ENCODE data around the gene SPDL1. TPM values are rescaled to one million over a fixed set of nuclear protein-coding genes. Genes with fewer than 3 reads are reported as not detected.

The SPDL1 gene
- total RNA-seq, 1 donor from 2014 or later: 4.3 TPM

DNA sequence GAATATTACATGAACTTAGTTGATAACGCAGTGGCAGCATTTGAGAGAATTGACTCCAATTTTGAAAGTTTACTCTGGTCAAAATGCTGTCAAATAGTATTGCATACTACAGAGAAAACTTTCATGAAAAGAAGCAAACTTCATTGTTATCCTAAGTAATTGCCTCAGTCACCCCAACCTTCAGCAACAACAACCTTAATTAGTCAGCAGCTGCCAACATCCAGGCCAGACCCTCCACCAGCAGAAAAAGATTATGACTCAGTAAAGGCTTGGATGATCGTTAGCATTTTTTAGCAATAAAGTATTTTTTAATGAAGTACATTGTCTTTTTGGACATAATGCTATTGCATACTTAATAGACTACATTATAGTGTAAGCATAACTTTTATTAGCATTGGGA, 40.8 kb upstream of the SPDL1 start:
- Histone ChIP-seq H3K27me3 (ENCODE audit: low read depth) (peaks cover 30% of the 10 kb centered on the region), H3K27ac (replicated peaks) (no peak overlapping the region), H3K4me3 (no peak overlapping the region), H3K36me3 (no peaks in the 10 kb centered on the region), H3K9me3 (replicated peaks) (peaks cover 15% of the 10 kb centered on the region), H3K4me1 (peaks cover 5% of the 10 kb centered on the region)
- TF ChIP-seq, protein P1, sequence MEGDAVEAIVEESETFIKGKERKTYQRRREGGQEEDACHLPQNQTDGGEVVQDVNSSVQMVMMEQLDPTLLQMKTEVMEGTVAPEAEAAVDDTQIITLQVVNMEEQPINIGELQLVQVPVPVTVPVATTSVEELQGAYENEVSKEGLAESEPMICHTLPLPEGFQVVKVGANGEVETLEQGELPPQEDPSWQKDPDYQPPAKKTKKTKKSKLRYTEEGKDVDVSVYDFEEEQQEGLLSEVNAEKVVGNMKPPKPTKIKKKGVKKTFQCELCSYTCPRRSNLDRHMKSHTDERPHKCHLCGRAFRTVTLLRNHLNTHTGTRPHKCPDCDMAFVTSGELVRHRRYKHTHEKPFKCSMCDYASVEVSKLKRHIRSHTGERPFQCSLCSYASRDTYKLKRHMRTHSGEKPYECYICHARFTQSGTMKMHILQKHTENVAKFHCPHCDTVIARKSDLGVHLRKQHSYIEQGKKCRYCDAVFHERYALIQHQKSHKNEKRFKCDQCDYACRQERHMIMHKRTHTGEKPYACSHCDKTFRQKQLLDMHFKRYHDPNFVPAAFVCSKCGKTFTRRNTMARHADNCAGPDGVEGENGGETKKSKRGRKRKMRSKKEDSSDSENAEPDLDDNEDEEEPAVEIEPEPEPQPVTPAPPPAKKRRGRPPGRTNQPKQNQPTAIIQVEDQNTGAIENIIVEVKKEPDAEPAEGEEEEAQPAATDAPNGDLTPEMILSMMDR (IDR thresholded peaks at IDR 0.05; ENCODE audit: borderline replicate concordance): no peak
- intact Hi-C loops (cut with micrococcal nuclease): no loop called here
- no peak for DNase-seq

DNA sequence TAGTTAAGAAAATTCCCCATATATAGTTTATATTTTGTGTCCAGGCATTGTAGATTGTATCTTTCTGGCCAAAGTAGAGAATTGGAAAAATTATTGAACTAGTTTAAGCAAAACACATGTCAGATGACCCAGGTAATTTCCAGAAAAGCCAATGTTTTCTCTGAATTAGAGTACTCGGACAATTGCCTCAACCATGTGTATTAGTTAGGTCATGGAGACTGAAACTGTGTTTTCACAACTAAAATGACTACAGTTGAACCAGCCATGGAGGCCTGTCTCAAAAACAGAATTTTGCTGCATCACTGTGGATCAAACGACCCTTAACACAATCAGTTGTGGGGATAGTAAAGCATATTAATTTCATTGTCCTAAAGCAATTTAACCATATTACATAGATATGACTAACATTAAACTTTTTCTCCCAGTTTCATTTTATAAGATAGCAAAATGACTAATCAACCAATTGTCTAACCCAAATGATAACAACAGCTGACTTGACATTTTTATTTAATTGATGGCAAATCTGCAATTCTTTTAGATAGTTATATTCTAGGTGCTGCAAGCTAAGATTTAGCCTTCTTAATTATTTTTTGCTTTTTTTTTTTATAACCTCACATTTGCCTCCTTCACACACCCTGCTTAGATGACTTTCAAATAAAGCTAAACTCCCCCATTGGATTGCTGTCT, 39.2 kb upstream of the SPDL1 start:
- Histone ChIP-seq H3K4me1 (peaks cover under 1% of the 10 kb centered on the region), H3K27me3 (ENCODE audit: low read depth) (peaks cover 38% of the 10 kb centered on the region), H3K27ac (replicated peaks) (no peak overlapping the region), H3K9me3 (replicated peaks) (peaks cover 15% of the 10 kb centered on the region), H3K36me3 (no peaks in the 10 kb centered on the region), H3K4me3 (no peak overlapping the region)
- TF ChIP-seq, protein P1 (IDR thresholded peaks at IDR 0.05; ENCODE audit: borderline replicate concordance): no peak
- no peak for DNase-seq
- intact Hi-C loops (cut with micrococcal nuclease): no loop called here

DNA sequence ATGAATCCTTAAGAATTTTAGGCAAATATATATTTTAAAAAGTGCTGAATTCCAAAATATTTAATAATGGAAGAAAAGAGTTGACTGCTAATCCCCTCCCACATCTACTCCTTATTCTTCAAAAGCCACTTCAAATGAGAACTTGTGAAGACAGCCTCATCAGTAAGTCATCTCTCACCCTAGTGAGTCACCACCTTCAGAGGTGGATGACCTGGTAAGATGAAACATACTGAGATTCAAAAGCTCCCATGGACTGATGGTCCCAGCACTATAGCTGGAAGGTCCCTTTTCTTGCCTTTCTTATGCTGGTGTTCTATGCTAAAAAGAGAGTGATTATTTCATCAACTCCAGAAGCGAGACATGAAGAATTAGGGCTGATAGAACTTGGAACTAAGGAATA, 37.8 kb upstream of the SPDL1 start:
- intact Hi-C loops (cut with micrococcal nuclease): loop anchor here (5.0 kb wide), 1 partner anchor 558 kb away; no protein-coding TSS in a partner anchor

DNA sequence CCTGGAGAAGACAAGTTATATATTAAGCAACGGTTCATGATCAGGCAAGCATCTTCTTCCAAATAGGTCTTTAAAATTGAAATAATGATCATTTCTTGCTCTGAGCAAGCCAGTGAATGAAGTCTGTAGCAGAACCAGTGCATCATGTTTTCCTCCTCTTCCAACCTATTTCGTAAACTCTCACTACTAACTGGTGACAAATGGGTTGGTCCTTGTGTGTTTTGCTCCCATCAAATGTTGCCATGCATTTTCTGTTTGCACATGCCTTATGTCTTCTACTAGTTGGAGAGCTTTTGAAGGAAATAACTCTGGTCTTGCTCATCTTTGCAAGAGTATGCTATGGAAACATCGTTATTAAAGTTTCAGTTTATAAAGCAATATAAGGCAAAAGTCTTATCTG, 37.2 kb upstream of the SPDL1 start:
- Histone ChIP-seq H3K9me3 (replicated peaks) (peaks cover 12% of the 10 kb centered on the region), H3K27ac (replicated peaks) (no peak overlapping the region), H3K36me3 (no peaks in the 10 kb centered on the region), H3K4me1 (no peaks in the 10 kb centered on the region), H3K4me3 (no peak overlapping the region), H3K27me3 (ENCODE audit: low read depth) (peaks cover 57% of the 10 kb centered on the region)
- intact Hi-C loops (cut with micrococcal nuclease): loop anchor here (5.0 kb wide), 1 partner anchor 559 kb away; no protein-coding TSS in a partner anchor
- TF ChIP-seq, protein P1 (IDR thresholded peaks at IDR 0.05; ENCODE audit: borderline replicate concordance): no peak
- DNase-seq: no peak

More for the DNA sequence above, 37.8 kb upstream of the SPDL1 start:
- no peak for DNase-seq
- Histone ChIP-seq H3K27ac (replicated peaks) (no peak overlapping the region), H3K9me3 (replicated peaks) (peaks cover 15% of the 10 kb centered on the region), H3K27me3 (ENCODE audit: low read depth) (peaks cover 51% of the 10 kb centered on the region), H3K4me1 (no peaks in the 10 kb centered on the region), H3K4me3 (no peak overlapping the region), H3K36me3 (no peaks in the 10 kb centered on the region)
- TF ChIP-seq, protein P1 (IDR thresholded peaks at IDR 0.05; ENCODE audit: borderline replicate concordance): no peak

DNA sequence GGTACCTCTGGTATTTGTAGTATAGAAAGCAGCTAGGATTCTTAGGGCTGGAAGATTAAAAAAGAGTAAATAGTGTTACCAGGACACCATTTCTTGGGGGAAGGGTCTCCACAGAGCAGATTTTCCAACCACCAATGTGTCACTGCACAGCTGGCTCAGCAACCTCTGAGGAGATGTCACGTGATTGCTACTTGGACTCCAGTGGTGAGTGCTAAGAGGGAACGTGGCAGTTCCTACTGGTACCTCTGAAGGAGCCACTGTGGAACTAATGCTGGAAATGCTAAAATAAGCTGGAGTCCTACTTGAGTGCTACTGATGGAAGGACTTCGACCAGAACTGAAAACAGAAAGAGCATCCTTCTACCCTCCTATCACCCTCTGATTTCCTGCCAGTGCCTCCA, 36.1 kb upstream of the SPDL1 start:
- Histone ChIP-seq H3K4me1 (no peaks in the 10 kb centered on the region), H3K27ac (replicated peaks) (no peak overlapping the region), H3K36me3 (no peaks in the 10 kb centered on the region), H3K4me3 (no peak overlapping the region), H3K9me3 (replicated peaks) (no peaks in the 10 kb centered on the region), H3K27me3 (ENCODE audit: low read depth) (peaks cover 67% of the 10 kb centered on the region)
- intact Hi-C loops (cut with micrococcal nuclease): loop anchor here (5.0 kb wide), 1 partner anchor 560 kb away; no protein-coding TSS in a partner anchor
- DNase-seq: no peak
- TF ChIP-seq, protein P1 (IDR thresholded peaks at IDR 0.05; ENCODE audit: borderline replicate concordance): no peak
